ENCODE results near the gene FBXL20. TPM values are rescaled to one million over a fixed set of nuclear protein-coding genes. Genes with fewer than 3 reads are reported as not detected.

The FBXL20 gene
- total and polyA plus RNA-seq, 9 of the 15 experiments (the other 6 are each of a cell fraction or from before 2014, with no cell fraction given) = 1.8 to 15.1 (median 5.6) TPM

GRCh38 chr17:39352986-39353385 lies 48.4 kb downstream of the FBXL20 start:
- intact Hi-C loops (cut with micrococcal nuclease) (loop anchor here (2.0 to 5.0 kb wide), 2 partner anchors 82 to 146 kb away; no protein-coding TSS in a partner anchor), in situ Hi-C loops (cut with MboI) (no loop called here)
- Histone ChIP-seq H3K4me1 (replicated peaks in 1 of 2; ENCODE audit: control insufficient read depth in 2 of 2, insufficient read depth in 2 of 2, low read length in 2 of 2) (peaks cover 0 to 10% of the 10 kb centered on the region in 2 experiments; a peak in 3 of 5 replicates), H2AFZ (ENCODE audit: low read depth, low read length) (peak overlapping the region; percentile 66; the same call in 1 of the 2 replicates), H4K20me1 (replicated peaks; ENCODE audit: control insufficient read depth, insufficient read depth, low read length) (no peaks in the 10 kb centered on the region), H3K4me3 (no peak overlapping the region), H3K27me3 (ENCODE audit: control insufficient read depth in 2 of 2, insufficient read depth in 2 of 2, low read length in 2 of 2) (no peaks in the 10 kb centered on the region), H3K79me2 (ENCODE audit: control insufficient read depth, insufficient read depth, low read length) (peaks cover 8% of the 10 kb centered on the region; the same call in 1 of the 3 replicates), H3K36me3 (ENCODE audit: control insufficient read depth, insufficient read depth, low read length) (no peaks in the 10 kb centered on the region), H3K4me2 (ENCODE audit: insufficient read depth, low read length) (no peak overlapping the region), H3K27ac (ENCODE audit: extremely low read depth, low read depth, low read length) (peak overlapping the region; percentile 60; the same call in 2 of the 3 replicates), H3K9ac (ENCODE audit: insufficient read depth in 1 of 2, low read depth in 2 of 2, low read length in 2 of 2) (peak overlapping the region in 1 of 2 experiments; percentile 25; a peak in 1 of 4 replicates), H3K9me3 (replicated peaks; ENCODE audit: control insufficient read depth, insufficient read depth, low read depth, low read length) (no peaks in the 10 kb centered on the region), H3K9me1 (ENCODE audit: control insufficient read depth, insufficient read depth, low read length) (no peaks in the 10 kb centered on the region)
- WGBS (ENCODE audit: insufficient coverage, low coverage, missing lambda C conversion rate) = 21% methylated on average over 2 of the region's 2 CpGs
- no peak for DNase-seq (ENCODE audit: extremely low read depth in 1 of 4, low spot score in 3 of 4)
- no peak; the same call in 2 of the 3 replicates for ATAC-seq
- no peak for FAIRE-seq
- ChIA-PET CTCF (ENCODE audit: low intra/inter-chr PET ratio) (interaction anchor here (0.6 to 1.5 kb wide), 2 partner anchors 82 to 94 kb away, joined by 3 to 10 read pairs; no protein-coding TSS in a partner anchor), POLR2A (interaction anchor here (0.7 to 2.0 kb wide), 2 partner anchors 18 to 24 kb away, joined by 4 to 17 read pairs; no protein-coding TSS in a partner anchor)
- TF ChIP-seq POLR3A (IDR thresholded peaks at IDR 0.05; ENCODE audit: borderline replicate concordance, extremely low read depth, insufficient read depth, insufficient read length) (no peak), THRA (IDR thresholded peaks at IDR 0.05) (0 out of 2 replicates have a peak, but pooled peaks have one; percentile 8), HMBOX1 (IDR thresholded peaks at IDR 0.05) (peak; percentile 94), RUNX1 (IDR thresholded peaks at IDR 0.05; ENCODE audit: low read depth) (no peak), NR2C1 (IDR thresholded peaks at IDR 0.05) (no peak), NR2C1 (tag; IDR thresholded peaks at IDR 0.05) (no peak), TBP (optimal IDR thresholded peaks at IDR 0.05; ENCODE audit: low read depth, low read length) (no peak), U2AF1 (optimal IDR thresholded peaks at IDR 0.05; ENCODE audit: low read depth, low read length) (no peak), FOXK2 (conservative IDR thresholded peaks at IDR 0.05 in 1 of 2, IDR thresholded peaks at IDR 0.05 in 1 of 2; ENCODE audit: low read depth in 2 of 2) (no peak), NCOA2 (IDR thresholded peaks at IDR 0.05; ENCODE audit: partially characterized antibody in 2 of 2) (no peak), FOXA1 (IDR thresholded peaks at IDR 0.05; ENCODE audit: borderline replicate concordance) (no peak), ELF1 (tag; IDR thresholded peaks at IDR 0.05) (no peak), PCBP2 (IDR thresholded peaks at IDR 0.05; ENCODE audit: low read depth, low read length, poor library complexity, severe bottlenecking) (no peak), STAT5B (CRISPR knock-in tag; IDR thresholded peaks at IDR 0.05) (no peak)
- no TSS peak for BruUV-seq (replicated peaks)
